DMS53 treated with DMSO at 0.1 percent for 48 hours (cell line): ENCODE measurements around the gene ZCCHC14.
"Not testable (repeated sequence)": the region's sequence is repeated elsewhere in the genome, so short reads cannot be mapped to it uniquely, and the experiment has no call there.

ENCODE experiments used
- DNase-seq: peaks from one replicate; lab custom pipeline; 2025; ENCODE audit not compliant: unreplicated experiment; lab: John Stamatoyannopoulos, UW

Gene ZCCHC14

DNA sequence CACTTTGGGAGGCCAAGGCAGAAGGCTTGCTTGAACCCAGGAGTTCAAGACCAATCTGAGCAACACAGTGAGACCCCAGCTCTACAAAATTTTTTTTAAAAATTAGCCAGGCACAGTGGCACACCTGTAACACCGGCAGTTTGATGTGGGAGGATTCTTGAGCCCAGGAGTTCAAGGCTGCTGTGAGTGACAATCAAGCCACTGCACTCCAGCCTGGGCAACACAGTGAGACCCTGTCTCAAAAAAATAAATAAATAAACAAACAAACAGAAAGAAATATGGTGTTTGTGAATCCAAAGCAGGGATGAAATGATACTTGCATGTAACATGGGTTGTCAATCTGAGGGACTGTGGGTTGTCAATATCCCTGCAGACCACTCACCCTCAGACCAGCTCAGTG lies 125.9 kb downstream of the ZCCHC14 start:
- DNase-seq: no peak

DNA sequence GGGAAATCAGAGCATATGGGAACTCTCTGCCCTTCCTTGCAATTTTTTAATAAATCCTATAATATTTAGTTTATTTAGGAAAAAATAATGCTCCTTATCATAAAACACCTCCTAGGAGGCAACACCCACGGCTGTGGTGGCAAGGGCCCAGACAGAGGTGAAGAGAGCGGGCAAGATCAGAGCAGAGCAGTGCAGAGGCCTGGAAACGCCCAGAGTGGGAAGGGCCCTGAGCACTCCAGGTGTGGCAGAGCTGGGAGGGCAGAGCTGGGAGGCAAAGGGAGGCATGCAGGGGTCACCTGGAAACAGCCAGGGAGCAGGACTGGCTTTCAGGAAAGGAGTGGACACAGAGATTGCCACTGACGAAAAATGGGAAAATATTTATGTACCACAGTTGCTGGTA lies 126.5 kb downstream of the ZCCHC14 start:
- DNase-seq: no peak

DNA sequence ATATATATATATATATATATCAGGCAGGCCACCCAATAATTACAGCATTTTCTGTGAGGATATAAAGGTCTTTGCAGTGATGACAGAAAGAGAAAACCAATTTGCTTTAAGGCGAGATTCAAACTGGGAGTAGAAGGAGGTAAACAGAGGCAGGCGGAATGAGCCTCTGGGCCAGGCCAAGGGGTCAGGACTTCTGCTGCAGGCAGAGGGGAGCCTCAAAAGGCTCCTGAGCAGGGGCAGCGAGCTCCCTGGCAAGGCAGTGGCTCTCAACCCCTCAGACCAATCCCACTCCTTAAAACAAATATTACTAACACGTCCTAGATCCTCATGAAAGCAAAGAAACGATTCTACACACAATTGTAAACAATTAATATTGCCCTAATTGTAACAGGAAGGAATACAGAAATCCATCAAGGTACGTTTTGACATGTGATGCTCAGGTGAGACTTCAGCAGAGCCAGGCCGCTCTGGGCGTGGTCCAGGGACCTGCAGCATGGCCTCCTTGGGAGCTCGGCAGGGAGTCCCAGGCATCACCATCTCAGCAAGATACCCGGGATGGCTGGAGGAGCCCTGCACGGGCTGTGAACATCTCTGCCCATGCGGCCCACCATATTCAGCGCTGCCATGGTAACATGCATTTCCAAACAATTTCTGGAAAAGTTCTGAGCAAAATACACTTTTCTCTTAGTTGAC lies 127.7 kb downstream of the ZCCHC14 start:
- DNase-seq: no peak

DNA sequence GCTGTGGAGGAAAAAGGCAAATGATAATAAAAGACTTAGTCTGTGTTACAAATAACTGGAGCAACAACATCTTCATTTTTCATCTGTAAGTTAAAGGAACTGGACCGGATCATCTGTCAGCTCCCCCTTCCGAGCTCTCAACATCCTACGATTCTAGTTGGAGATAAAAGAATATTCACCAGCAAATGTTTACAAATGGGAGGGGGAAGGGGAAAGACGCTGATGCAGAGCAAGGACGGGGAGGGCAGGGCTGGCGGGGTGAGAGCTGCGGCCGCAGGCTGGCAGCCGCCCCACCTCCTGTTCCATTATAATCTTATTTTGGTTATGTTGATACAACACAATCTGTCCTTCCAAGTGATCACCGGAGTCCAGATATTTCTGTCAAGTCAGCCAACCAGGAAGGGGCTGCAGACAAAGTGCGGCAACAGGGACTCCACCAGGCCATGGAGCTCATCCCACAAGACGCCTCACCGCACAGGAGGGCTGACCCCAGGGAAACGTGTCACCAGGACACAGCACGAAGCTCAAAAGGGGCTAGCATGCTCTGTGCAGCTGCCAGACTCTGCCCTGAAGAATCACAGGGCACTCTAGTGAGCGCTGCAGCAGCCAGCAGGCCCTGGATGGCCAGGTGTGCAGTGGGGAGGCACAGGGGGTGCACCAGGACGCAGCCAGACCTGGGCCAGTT lies 128.9 kb downstream of the ZCCHC14 start:
- DNase-seq: no peak

DNA sequence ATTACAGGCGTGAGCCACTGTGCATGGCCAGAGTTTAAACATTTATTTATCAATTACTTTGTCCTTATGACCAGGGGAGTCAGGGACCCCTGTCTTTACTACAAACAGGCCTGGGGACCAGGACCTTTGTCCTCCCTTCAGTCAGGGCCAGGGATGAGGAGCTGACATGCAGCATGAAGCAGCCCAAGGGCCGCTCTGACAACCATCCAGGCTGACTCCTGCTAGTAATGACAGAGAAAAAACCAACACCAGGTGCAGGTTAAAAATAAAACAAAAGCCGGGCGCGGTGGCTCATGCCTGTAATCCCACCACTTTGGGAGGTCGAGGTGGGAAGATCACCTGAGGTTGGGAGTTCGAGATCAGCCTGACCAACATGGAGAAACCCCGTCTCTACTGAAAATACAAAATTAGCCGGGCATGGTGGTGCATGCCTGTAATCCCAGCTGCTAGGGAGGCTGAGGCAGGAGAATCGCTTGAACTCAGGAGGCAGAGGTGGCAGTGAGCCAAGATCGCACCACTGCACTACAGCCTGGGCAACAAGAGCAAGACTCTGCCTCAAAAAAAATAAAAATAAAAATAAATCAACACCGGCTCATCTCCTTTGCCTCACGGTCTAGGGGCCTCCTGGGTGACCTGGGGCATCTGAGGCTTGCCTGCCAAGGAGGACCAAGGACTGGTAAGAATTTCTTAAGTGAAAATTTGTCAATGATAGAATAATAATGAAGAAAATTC lies 129.8 kb downstream of the ZCCHC14 start:
- not testable (repeated sequence) for DNase-seq

DNA sequence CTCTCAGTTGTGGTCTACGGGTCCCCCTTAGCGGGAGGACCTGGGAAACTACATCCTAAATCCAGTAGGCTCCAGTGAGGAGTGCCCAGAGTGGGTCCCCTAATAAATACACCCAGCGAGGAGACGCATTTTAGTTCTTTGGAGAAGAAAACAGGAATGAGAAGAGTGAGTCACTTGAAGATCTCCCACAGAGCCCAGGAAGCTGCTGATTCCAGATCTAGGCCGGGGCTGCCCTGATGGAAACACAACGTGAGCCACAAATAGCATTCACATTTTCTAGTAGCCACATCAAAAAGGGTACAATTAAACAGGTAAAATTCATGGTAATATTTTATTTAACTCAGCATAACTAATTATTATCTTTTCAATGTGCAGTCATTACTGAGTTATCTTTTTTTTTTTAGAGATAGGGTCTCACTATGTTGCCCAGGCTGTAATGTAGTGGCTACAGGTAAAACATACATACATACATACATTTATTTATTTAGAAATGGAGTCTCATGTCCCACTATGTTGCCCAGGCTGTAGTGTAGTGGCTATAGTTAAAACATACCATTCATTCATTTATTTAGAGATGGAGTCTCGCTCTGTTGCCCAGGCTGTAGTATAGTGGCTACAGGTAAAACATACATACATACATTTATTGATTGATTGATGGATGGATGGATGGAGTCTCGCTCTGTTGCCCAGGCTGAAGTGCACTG lies 130.8 kb downstream of the ZCCHC14 start:
- DNase-seq: no peak

DNA sequence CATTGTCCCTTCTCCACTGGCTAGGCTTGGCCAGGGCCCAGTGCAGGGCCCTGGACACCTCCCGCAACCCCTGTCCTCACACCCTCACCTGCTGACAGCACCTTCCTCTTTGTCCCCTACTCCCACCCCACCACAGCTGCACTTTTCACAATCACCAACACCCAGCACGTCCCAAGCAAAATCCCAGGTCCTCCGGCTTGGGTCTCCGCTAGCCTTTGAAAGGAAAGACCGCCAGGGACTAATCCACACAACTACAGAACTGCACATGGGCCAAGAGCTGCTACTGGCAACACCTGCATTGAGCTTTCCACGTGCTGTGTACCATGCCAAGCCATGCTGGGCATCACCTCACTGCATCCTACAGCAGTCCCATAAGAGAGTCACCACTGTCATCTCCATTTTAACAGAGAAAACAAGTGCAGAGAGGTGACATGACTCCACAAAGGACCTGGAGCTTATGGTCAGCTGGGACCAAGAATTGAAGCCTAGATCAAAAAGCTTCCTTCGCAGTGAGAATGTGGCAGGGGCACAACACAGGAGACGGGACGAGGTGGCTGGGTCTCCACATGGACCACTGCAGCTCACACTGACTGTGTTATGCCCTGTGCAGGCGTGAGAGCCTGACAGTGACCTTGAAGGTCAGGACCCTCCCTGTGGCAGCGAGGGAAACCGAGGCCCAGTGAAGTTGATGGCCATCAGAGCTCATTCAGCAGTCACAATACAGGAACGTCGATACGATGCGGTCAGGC lies 131.8 kb downstream of the ZCCHC14 start:
- no peak for DNase-seq

DNA sequence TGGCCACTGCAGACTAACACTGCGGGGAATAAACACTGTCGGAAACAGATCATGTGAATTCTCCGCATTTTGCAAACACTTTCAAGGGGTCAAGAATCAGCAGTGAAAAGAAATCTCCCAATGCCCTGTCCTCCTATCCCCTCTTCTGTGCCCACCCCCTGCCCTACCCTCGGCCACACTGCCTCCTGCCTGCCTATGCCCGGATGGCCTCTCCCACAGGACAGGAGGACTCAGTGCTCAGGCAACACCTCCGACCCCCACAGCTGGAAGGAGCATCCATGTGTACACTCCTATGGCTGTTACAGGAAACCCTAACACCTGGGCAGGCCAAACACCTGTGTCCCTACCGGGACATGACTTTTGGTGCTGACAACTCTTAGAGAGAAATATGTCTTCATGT lies 133.7 kb downstream of the ZCCHC14 start:
- DNase-seq: no peak

DNA sequence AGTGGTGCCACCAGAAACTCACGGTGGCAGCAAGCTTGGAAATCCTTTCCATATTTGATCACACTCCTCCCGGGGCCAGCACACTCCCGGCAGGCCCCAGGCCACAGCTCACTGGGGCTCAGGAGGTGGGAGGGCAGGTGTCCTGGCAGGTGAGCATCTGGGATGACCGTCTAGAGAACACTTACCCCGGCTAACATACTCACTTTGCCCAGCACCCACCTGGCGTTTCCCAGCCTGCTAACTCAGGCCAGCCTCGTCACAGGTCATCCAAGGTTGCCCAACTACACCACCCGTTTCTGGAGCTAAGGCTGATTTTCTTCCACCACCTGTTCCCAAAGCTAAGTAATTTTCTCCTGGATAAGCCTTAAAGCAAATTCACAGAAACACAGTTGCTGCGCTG lies 134.1 kb downstream of the ZCCHC14 start:
- no peak for DNase-seq

DNA sequence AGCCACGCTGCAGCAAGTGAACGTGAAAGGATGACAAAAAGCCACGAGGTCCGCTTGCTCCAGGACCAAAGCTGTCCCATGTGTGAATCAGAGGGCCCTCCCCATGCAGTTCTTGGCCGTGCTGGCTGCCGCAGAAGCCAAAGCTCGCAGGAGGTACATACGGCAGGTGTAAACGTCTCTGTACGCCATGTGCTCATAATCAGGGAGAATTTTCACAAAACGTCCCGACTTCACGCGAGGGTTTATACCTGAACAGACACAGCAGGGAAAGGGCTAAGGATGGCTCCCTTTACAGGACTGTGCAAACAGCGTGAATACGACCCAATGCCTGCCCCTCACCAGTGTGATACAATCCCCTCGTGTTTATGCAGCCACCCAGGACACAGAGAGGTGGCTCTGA lies 134.6 kb downstream of the ZCCHC14 start:
- DNase-seq: no peak

DNA sequence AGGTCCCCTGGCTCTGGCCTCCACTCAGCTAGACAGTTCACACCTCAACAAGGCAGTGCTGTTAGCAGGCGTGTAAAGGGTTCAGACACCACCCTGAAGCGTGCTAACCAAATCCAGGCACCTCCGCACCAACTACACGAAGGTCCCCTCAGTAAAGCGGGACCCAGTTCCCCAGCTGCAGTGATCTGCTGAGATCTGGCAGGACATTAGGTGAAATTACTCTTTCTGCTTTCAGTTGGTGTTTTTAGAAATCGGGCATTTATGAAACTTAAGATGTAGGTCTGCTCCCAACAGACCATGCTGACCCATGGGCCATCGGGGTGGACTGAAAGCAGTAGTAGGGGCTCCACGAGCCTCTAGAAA lies 136.4 kb downstream of the ZCCHC14 start:
- DNase-seq: no peak
